Fibroblast of skin of scalp (primary cell): ENCODE data around the gene PDGFRA.

Experiments
- DNase-seq: peaks from one replicate; pipeline ENCODE4 v3.0.0-alpha.2; 2013

Gene PDGFRA

DNA sequence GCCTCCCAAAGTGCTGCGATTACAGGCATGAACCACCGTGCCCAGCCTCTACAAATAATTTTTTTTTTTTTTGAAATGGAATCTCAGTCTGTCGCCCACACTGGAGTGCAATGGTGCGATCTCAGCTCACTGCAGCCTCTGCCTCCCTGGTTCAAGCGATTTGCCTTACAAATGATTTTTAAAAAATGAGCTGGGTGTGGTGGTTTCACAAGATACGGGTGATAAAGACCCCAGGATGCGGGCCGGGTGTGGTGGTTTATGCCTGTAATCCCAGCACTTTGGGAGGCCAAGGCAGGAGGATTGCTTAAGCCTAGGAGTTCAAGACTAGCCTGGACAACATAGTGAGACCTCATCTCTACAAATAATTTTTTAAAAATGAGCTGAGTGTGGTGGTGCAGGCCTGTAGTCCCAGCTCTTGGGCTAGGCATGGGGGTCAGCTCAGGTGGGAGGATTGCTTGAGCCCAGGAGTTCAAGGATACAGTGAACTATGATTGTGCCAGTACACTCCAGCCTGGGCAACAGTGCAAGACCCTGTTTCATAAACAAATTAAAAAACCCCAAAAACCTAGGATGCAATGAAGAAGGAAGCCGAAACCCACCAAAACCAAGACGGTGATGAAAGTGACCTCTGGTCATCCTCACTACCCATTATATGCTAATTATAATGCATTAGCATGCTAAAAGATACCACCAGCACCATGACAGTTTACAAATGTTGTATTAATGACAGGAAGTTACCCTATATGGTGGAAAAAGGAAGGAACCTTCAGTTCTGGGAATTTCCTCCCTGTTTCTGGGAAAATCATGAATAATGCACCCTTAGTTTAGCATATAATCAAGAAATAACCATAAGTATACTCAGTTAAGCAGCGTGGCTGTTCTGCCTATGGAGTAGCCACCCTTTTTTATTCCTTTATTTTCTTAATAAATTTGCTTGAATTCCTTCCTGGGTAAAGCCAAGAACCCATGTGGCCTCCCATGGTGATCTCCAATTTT lies 27.7 kb downstream of the PDGFRA start:
- no peak for DNase-seq

GRCh38 chr4:54265366-54265765 lies 36.3 kb downstream of the PDGFRA start:
- no peak for DNase-seq

GRCh38 chr4:54268151-54268550 lies 39.1 kb downstream of the PDGFRA start:
- DNase-seq: peak; percentile 24

DNA sequence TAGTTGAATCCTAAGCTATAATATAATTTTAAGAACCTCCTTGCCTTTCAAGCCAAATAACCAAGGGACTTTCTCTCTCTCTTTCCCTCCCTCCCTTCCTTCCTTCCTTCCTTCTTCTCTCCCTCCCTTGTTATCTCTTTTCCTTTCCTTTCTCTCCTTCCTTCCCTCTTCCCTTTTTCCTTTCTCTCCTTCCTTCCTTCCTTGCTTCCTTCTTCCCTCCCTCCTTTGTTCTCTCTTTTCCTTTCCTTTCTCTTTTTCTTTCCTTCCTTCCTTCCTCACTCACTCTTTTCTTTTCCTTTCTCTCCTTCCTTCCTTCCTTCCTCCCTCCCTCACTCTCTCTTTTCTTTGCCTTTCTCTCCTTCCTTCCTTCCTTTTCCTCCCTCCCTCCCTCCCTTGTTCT lies 42.4 kb downstream of the PDGFRA start:
- no peak for DNase-seq

- DNase-seq: no peak
Measured at GRCh38 chr4:54272051-54272450, 43.0 kb downstream of the PDGFRA start.

DNA sequence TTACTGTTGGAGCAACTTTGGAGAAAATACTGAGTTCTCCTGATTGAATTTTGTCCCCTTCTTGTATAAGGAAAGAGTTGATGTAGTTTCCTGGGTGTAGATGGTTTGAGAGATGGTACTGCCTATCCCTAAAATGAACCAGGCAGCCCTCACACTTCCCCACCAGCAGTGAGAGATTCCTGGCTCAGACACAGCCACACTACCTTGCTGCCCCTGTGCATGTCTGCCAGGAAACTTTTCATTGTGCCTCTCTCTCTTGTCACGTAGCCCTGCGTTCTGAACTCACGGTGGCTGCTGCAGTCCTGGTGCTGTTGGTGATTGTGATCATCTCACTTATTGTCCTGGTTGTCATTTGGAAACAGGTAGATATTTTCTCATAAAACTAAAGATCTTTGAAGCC lies 45.2 kb downstream of the PDGFRA start:
- no peak for DNase-seq

DNA sequence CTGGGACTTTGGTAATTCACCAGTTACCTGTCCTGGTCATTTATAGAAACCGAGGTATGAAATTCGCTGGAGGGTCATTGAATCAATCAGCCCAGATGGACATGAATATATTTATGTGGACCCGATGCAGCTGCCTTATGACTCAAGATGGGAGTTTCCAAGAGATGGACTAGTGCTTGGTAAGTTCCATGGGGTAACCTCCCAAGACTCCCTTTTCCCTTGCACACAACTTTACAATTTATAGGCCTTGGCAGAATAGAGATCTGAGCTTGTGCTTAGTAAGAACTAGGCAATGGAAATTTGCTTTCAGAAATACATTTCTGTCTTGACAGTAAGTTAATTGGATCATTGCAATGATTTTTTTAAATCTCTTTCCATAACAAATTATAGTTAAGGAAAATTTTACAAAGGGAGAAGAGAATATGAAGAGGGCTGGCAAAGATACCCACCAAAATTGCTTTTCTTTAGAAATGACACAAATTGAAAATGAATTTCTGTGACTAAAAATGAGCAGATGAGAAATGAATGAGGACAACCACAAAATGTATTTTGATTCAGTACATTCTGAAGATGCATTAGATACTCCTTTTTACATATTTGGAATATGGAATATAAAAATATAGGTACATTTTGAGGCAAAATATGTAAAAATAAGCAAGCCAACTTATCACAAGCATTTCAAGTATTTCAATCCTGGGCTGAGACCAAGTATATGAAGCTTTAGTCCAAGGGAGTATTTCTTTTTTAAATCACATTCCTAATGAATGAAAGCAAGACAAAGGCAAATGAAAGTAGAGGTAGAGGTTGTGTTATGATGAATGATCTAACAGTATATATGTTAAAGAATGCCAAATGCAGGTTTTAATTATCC lies 45.9 kb downstream of the PDGFRA start:
- peak; percentile 51 for DNase-seq

GRCh38 chr4:54276641-54277430 lies 47.7 kb downstream of the PDGFRA start:
- DNase-seq: no peak

GRCh38 chr4:54277691-54278090 lies 48.6 kb downstream of the PDGFRA start:
- DNase-seq: peak; percentile 48

DNA sequence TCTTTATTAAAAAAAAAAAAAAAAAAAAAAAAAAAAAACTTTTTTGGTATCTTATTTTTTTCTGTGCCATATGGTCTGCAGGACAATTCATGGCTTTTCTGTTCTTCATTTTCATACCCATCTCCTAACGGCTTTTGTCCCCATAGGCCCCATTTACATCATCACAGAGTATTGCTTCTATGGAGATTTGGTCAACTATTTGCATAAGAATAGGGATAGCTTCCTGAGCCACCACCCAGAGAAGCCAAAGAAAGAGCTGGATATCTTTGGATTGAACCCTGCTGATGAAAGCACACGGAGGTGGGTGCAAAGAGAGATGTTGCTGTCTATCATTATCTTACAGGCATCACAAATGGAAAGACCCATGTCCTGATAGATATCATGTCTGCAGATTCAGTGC lies 49.1 kb downstream of the PDGFRA start:
- DNase-seq: no peak

- peak; percentile 80 for DNase-seq
Measured at GRCh38 chr4:54281054-54281766, 52.1 kb downstream of the PDGFRA start.

- DNase-seq: no peak
Measured at GRCh38 chr4:54282837-54283236, 53.7 kb downstream of the PDGFRA start.

DNA sequence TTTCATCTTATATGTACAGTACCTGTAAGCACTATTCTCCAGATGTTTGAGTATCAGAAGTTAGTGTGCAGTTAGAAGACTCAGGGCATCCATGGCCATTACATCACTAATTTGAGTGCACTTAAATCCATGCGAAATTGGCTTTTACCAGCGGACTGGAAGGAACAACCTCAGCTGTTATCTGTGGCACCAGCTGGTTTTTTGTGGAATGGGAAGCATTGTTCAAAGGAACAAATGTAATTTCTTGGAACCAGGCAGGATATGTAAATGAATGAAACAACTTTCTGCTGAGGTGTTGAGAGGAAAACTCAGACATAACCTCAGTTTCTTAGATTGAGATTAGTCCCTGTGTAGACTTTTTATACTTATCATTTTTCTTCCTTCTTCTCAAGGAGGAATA lies 60.2 kb downstream of the PDGFRA start:
- no peak for DNase-seq

GRCh38 chr4:54290980-54291379 lies 61.9 kb downstream of the PDGFRA start:
- DNase-seq: no peak

DNA sequence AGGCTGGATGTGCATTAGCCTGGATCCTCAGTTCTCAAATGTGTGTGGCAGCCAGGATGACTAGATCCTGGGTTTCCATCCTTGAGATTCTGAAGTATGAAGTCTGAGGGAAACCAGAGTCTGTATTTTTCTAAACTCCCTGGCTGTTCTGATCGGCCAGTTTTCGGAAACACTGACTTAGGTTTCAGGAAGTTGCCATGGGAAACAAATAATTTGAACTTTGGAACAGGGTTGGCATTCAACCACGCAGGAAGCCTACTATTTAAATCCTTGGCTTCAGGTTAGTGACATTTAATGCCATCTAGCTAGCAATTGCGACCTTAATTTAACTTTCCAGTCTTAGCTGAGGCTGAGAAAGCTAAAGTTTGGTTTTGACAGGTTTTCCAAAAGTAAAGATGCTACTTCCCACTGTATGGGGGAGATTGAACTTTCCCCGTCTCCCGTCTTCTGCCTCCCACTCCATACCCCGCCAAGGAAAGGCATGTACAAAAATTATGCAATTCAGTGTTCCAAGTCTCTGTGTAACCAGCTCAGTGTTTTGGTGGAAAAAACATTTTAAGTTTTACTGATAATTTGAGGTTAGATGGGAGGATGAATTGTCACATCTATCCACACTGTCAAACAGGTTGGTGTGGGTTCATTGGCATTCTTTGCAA lies 67.6 kb downstream of the PDGFRA start:
- no peak for DNase-seq

- no peak for DNase-seq
Measured at GRCh38 chr4:54308110-54308509, 79.0 kb downstream of the PDGFRA start.

- no peak for DNase-seq
Measured at GRCh38 chr4:54315561-54316538, 86.8 kb downstream of the PDGFRA start.

DNA sequence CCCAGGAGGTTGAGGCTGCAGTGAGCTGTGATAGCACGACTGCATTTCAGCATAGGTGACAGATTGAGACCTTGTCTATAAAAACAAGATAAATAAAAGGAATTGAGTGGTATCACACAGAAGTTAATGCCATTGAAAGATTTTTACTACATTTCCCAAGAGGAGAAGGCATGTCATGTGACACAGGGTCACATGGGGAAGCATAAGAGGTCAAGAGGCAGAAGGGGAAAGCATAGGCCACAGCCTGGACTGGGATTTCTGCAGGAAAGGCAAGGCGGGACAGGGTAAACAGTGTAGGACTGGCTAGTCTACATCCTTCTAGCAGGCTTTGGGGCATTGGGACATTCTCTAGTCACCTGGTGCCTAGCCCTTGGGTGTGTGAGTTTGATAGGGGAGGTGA lies 88.6 kb downstream of the PDGFRA start:
- no peak for DNase-seq

DNA sequence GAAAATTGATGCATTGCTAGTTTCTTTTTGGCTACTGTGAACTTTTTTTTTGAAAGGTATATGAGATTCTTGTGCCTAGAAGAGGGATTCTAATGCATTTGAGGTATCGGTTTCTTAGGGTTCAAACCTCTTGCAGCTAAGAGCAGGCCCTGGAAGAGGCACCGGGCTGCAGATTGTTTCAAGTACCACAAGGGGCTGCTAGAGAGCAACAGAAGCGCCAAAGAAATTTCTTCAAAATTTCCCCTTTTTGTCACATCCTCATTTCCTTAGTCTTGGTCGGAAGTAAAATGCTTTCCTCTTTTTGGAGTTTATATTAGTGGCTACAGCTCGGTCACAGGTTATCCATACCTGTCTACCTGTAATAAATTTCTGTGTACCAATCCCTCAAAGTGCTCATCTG lies 89.8 kb downstream of the PDGFRA start:
- DNase-seq: peak; percentile 60
